Esophagus mucosa (tissue), 1 donor: ENCODE results near the gene HAVCR2. TPM values are rescaled to one million over a fixed set of nuclear protein-coding genes. Genes with fewer than 3 reads are reported as not detected.
"Not testable (repeated sequence)": the region's sequence is repeated elsewhere in the genome, so short reads cannot be mapped to it uniquely, and the experiment has no call there.

Experiments
- ATAC-seq: fragments of 200-7000 bp; cut with Tn5 transposase; one replicate; pipeline ENCODE4 v1.9.1; 2020
- total RNA-seq: library from RNA; stranded (reverse); gene quantifications from one replicate; pipeline ENCODE4 v1.2.4, GENCODE V29; 2023
- donor health status: DM: yes; HTN: yes; CAD: no.

HAVCR2 gene
- total RNA-seq, 1 donor from 2014 or later, result 0.88 TPM

DNA sequence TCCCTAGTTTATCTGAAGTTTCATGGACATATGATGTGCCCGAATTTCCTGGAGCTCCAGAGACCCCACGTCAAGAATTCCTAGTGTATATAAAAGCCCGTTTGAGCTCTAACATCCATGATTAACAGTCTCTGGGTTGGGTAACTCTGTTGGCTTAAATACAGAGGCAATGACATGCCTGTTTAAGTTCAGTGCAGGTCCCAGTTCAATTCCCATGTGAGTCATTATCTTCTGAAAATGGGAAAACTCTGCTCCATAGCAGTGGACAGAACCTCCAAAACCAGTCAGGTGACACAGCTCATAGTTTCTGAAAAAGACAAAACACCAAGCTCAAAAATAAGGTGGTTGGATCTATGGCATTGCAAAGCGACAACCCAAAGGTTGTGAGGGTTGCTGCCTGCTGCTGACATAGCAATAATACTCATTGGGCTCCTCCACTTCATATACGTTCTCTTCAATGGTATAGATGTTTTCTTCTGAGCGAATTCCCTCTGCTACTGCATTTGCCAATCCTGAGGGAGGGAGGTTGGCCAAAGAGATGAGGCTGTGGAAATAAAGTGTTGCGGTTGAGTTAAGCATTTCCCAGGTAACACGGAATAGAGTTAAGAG, 22.0 kb downstream of the HAVCR2 start:
- ATAC-seq, result no peak

DNA sequence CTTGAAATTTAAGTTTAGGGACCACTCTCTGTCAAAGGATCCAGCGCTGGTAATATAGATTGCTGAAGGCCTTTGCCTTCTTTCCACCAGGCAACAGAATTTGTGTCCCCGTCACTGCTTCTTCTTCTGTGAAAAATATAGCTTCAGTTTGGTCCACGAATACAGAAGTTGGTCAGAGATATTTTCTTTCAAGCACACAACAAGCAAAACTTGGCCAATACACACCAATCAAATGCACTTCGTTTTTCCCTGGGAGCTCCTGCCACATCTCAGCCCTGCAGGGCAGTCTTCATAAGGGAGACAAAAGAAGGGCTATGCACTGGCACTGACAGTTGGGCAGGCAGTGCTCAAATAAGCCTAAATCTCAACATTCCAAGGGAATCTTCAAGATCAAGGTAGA, 22.9 kb downstream of the HAVCR2 start:
- ATAC-seq, result no peak

DNA sequence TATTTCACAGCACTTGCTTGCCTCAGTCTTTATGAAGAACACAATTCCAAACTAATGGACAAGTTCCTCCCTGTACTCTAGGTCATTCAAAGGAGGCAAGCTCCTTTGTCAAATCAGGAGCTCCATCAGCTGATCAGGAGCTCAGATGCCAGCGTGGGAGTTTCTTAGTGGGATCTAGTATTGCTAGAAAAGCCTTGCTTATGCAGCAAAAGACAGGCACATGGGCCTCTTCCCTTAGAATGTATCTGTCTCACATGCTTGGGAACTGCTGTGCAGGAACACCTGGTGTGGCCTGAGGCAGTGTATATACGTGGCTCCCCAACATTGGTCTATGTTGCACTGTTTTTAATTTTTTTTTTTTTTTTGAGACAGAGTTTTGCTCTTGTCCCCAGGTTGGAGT, 28.6 kb downstream of the HAVCR2 start:
- no peak for ATAC-seq

DNA sequence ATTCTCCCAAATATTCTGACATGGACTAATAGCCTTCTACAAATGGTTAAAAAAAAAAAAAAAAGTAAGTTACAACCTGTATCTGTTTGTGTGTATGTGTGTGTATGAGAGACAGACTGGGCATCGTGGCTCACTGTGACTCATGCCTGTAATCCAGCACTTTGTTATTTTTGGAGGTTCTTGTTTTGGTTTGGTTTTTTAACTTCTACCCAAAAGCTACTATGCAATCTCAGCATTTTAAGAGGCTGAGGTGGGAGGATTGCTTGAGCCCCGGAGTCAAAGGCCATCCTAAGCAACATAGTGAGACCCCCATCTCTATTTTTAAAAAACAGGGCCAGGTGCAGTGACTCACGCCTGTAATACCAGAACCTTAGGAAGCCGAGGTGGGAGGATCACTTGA, 32.3 kb downstream of the HAVCR2 start:
- ATAC-seq, result no peak

DNA sequence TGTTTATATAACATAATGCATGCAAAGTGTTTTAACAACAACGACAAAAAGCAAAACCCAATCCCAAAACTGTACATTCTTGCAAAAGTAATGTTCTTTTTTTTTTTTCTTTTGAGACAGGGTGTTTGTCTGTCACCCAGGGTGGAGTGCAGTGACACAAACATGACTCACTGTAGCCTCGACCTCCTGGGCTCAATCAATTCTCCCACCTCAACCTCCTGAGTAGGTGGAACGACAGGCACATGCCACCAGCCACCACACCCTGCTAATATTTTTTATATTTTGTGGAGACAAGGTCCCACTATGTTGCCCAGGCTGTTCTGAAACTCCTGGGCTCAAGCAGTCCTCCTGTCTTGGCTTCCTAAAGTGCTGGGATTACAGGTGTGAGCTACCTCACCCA, 36.3 kb downstream of the HAVCR2 start:
- no peak for ATAC-seq

DNA sequence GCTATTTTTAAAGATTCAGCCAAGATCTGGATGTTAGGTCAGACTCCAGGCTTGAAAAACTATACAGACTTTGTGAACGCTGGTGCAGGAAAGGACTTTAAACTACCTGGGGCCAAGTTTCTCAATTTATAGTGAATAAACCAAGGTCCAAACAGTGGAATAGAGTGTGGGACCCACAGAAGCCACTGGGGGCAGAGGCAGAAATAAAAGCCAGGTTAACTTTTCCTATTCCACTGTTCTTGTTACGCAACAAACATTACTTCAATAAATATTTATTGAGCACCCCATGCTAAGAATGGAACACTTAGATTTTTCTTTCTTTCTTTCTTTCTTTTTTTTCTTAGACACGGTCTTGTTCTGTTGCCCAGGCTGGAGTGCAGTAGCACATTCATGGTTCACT, 38.9 kb downstream of the HAVCR2 start:
- ATAC-seq, result no peak

DNA sequence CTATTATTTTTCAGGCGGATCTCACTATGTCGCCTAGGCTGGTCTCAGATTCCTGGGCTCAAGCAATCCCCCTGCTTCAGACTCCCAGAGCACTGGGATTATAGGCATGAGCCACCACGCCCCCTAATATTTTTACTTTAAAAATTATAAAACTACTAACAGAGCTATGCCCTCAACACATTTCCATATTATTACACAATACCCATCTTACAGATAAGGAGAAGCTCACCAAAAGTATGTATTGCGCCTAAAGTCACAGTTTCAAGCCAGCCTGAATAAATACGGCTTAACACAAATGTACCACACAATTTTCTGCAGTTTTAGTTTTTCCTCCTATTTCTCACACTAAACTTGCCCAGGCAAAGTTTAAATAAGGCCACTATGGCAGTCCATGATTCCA, 40.1 kb downstream of the HAVCR2 start:
- no peak for ATAC-seq

DNA sequence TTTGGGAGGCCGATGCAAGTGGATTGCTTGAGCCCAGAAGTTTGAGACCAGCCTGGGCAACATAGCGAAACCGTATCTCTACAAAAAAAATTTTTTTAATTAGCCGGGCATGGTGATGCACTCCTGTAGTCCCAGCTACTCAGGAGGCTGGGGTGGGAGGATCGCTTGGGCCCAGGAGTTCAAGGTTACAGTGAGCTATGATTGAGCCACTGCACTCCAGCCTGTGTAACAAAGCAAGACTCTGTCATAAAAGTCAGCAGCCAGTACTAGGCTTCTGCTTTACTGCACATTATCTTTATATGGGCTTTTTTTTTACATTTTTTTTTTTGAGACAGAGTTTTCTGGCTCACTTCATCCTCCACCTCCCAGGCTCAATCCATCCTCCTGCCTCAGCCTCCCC, 40.5 kb downstream of the HAVCR2 start:
- no peak for ATAC-seq

DNA sequence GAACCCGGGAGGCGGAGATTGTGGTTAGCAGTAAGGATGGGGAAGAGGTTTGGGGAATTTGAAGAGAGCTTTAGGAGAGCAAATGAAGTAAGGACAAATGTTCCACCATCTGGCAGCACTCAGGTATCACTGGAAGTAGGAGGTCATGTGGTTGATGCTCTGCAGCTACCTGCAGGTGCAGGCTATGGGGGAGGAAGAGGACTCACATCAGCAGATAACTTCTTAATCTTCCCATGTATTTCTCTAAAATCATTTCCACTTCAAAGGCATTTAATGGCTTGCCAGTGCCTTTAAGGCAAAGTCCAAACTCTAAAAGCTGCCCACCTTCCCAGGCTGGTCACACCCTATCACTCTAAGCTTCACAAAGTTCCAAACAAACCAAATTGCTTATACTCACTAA, 41.8 kb downstream of the HAVCR2 start:
- no peak for ATAC-seq

DNA sequence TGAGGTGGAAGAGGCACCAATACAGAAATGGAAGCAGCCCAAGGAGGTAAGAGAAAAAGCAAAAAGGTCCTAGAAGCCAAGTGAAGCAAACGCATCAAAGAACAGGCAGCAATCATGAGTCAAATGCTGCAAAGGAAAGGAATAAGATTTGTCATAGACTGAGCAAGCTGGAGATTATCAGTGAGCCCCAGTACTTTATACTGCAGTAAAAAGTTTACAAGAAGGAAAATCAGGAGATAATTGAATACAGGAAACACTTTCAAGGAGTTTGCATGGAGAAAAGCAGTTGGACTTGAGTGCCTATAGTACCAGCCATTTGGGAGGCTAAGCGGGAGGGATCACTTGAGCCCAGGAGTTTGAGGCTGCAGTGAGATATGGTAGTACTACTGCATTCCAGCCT, 42.8 kb downstream of the HAVCR2 start:
- no peak for ATAC-seq

DNA sequence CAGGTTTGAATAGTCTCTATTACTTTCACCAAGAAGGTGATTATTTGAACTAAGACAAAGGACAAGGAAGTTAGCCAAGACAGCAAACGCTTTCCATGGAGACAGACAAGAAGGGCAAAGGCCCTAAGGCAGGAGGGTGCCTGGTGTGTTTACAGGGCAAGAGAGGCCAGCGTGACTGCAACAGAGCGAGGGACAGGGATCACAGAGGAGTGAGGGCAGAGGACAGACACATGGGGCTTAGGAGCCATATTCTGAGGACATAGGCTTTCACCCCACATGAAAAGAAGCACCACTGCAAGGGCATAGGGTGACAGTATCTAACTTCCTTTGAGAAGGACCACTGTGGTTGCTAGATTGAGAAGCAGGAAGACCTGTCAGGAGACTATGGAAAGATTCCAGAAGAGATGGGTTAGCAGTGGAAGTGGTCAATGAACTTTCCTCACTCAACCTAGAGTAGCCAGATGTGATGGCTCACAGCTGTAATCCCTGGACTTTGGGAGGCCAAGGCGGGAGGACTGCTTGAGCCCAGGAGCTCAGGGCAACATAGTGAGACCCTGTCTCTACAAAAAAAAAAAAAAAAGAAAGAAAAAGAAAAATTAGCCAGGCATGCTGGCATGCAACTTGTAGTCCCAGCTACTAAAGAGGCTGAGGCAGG, 44.9 kb downstream of the HAVCR2 start:
- ATAC-seq, result no peak

DNA sequence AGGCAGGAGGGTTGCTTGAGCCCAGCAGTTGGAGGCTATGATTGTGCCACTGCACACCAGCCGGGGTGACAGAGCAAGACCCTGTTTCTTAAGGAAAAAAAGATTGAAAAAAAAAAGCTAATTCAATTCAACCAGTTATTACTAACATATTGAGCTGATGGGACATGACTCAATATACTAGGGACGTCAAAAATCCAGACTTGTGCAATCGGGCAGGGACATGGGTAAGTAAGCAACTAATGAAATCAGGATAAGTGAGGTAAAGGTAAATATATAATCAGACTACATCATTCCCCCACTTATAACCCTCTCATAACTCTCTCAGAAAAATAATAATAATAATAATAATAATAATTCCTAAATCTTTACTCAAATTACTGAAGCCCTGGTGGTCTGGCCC, 49.0 kb downstream of the HAVCR2 start:
- no peak for ATAC-seq

DNA sequence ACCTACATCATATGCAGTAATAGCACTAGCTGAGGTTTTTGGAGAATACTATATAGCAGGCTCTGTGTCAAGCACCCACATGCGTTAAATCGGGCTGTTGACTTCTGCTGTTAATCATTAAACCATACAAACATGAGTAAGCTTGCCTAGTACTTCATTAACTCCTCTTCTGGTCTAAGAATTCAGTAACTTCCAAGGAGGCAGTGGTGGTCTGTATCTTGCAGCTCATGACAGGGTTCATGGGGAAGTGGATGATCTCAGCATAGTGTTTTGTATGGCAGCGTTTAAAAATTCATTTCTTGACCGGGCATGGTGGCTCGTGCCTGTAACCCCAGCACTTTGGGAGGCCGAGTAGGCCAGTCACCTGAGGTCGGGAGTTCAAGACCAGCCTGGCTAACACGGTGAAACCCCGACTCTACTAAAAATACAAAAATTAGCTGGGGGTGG, 49.7 kb downstream of the HAVCR2 start, which contains the start of gene HAVCR1:
TSS of gene HAVCR1 (minus strand) at position 24 of the 447 bp plus-strand sequence. CDS start 1,173 bp downstream, outside the sequence.
- no peak for ATAC-seq

DNA sequence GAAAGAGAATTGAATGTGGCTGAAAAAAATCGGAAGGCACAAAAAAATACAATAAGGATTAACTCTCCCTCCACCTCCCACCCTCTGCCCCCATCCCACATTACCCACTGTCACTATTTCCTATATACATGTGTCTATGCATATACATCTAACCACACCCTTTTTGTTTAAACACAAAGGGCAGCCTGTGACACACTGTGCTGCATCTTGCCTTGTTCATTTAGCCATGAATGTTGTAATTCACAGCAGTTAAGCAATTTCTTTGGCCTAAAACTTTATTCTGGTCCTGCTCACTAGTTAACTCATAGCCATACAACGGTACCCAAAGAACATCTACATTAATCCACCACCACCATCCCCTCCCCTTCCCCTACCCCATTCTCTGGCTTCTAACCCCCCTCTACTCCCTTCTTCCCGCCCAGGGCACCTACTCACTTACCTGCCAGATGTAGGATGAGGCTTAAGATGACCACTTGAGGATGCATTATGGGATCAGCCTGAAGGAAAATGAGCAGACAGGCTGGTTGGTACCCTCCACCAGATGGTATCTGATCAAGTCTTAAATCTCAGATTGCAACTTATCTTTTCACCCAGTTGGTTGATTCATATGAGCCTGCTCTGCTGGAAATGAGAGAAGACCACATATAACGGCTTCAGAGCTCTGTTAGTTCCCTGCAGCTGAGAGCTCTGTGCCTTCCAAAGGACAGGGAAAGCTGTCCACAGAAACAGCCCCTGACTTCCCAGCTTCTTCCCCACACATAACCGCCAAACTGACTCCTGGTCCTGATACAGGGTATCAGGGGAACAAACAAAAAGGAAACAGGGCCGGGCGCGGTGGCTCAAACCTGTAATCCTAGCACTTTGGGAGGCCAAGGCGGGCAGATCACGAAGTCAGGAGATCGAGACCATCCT, 51.1 kb downstream of the HAVCR2 start:
- ATAC-seq, result no peak

DNA sequence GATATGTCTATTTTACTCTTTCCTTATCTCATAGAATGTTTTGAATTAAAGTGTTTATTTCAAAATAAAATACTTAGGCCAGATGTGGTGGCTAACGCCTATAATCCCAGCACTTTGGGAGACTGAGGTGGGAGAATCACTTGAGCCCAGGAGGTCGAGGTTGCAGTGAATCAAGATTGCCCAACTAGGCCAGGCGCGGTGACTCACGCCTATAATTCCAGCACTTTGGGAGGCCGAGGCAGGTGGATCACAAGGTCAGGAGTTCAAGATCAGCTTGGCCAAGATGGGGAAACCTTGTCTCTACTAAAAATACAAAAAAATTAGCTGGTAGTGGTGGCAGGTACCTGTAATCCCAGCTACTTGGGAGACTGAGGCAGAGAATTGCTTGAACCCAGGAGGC, 52.0 kb downstream of the HAVCR2 start:
- ATAC-seq, result not testable (repeated sequence)

DNA sequence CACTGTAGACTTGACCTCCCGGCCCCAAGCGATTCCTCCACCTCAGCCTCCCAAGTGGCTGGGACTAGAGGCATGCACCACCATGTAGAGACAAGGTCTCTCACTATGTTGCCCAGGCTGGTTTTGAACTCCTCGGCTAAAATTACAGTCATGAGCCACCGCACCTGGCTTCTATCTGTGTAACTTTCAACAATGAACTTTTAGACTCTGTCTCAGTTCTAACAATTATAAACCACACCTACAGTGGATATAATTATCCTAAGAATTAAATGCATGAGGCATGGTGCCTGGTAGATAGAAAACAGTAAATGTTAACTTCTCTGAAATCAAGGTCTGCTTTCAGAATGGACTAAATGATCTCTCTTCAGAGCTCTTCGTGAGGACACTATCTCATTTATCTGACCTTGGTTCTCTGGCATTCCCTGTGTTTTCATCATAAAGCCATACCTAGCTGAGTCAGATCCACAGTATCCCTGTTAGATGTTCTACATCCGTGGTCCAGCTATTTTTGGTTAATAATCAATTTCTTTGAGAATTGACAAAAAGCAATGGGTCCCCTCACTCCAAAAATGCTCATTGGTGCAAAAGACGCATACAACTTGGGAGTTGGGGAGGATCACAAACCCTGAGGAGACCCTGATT, 57.1 kb downstream of the HAVCR2 start:
- ATAC-seq, result no peak

DNA sequence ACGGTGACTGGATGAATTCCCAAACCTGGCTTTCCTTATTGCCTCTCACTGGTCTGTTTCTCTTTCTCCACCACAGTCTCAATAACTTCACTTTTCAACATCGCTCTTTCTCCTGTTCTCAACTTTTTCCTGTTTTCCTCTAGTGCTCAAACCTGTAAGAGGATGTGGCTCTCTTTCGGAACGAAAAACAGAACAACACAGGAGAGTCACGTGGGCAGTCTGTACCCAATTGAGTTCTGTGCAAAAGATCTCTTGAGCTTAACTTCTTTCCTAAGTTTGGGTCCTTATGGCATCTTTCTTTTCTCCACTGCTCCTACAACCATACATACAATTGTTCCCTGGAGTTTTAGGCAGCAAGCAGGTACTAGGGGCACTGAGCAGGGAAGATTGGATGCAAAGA, 58.8 kb downstream of the HAVCR2 start:
- no peak for ATAC-seq

DNA sequence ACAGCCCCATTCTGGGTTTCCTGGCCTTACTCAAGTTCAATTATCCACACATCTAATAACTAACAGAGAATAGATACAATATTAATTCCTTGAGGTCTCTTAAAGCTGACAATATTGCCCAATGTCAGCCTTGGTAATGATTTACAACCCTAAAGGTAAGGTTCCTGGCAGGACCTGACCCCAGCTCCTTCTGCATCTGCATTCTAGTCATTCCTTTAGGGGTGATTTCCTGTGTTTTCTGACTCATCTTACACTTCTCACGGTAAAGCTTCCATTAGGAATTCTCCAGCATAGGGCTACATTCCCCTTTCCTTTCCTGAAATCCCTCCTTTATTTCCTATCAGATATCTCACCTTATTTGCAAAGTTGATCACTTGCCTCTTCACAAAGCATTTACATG, 59.2 kb downstream of the HAVCR2 start:
- ATAC-seq, result no peak

DNA sequence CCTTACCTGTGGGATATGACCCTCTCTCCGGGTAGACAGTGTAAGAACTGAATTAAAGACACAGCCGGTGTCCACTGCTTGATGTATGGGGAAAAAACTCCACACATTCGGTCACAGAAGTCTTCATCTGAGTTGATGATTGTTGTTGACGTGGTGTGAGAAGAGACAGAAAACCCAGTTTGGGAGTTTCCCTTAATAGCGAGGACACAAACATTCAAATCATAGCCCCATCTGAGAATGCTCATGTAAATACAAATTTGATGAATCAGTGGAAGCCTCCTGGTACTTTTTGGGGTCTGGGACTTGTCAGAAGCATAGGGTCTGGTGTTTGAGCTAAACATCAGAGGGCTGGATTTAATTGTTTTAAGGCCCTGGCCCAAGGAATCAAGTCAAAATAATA, 60.9 kb downstream of the HAVCR2 start:
- no peak for ATAC-seq

DNA sequence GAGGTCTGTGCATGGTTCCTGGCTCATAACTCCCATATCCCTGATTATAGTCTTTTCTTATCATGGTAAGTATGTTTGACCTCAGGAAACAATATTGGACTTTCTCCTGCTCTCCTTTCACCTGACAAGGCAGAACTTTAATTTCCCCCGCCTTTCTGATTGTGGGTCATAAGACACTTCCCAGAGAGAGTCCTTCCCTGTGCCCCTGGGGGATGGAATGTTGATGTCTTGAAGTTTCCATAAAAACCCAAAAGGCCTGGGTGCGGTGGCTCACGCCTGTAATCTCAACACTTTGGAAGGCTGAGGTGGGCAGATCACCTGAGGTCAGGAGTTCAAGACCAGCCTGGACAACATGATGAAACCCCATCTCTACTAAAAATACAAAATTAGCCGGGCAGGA, 61.8 kb downstream of the HAVCR2 start:
- ATAC-seq, result not testable (repeated sequence)

DNA sequence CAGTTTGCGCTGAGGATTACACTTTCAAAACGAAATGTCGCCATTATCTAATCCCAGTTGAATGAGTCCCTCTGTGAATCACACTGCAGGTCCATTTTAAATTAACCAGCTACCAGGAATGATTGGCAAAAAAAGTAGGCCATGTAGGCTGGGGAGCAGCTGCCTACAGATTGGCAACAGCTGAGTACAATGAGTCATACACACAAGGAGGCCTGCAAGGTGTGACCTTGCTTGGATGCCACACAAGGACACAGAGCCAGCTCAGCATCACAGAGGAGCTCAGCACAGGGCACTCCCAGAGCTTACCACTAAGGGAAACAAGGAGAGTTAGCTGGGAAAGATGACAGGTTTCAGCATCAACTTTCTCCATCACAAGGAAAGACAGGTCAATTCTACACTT, 62.8 kb downstream of the HAVCR2 start:
- ATAC-seq, result peak; percentile 51

DNA sequence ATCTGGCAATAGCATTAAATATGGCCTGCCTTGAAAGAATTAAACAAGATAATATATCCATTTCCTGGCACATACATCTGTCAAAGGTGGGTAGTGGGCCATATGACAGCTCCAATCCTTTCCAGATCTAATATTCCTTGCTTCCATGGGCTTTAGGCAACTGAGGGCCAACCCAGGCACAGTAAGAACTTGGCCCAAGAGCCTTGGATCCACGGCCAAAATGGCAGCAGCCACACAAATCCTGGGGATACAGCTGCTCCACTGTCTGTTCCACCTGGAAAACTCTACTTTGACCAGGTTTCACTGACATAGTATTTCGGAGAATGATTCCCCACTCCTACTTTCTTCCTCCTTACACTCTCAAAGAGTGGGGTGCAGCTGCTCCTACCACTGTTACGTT, 63.2 kb downstream of the HAVCR2 start:
- no peak for ATAC-seq

DNA sequence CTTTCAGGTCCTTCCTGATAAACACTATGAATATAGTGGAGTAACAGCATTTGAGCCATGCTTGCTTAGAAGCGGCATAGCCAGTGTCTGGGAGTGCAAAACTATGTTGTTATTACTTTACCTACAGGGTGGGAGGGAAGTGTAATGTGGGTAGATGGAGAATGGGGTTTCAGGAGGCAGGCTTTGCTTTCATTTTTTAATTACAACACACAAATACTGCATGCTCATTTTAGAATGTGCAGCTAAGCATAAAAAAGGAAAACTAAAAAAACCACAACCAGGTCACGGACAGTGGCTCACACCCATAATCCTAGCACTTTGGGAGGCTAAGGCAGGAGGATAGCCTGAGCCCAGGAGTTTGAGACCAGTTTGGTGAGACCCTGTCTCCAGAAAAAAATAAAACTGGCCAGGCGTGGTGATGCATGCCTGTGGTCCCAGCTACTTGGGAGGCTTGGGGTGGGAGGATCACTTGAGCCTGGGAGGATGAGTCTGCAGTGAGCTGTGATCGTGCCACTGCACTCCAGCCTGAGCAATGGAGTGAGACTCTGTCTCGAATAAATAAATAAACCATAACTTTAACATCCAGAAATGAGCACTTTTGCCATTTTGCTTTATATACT, 70.2 kb downstream of the HAVCR2 start:
- no peak for ATAC-seq
